ENCODE data around the gene MAP4K2.

- TF ChIP-seq, protein P1, sequence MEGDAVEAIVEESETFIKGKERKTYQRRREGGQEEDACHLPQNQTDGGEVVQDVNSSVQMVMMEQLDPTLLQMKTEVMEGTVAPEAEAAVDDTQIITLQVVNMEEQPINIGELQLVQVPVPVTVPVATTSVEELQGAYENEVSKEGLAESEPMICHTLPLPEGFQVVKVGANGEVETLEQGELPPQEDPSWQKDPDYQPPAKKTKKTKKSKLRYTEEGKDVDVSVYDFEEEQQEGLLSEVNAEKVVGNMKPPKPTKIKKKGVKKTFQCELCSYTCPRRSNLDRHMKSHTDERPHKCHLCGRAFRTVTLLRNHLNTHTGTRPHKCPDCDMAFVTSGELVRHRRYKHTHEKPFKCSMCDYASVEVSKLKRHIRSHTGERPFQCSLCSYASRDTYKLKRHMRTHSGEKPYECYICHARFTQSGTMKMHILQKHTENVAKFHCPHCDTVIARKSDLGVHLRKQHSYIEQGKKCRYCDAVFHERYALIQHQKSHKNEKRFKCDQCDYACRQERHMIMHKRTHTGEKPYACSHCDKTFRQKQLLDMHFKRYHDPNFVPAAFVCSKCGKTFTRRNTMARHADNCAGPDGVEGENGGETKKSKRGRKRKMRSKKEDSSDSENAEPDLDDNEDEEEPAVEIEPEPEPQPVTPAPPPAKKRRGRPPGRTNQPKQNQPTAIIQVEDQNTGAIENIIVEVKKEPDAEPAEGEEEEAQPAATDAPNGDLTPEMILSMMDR (IDR thresholded peaks at IDR 0.05): no peak
- no peak for TF ChIP-seq POLR2A (IDR thresholded peaks at IDR 0.05)
These were observed 3.8 kb downstream of the MAP4K2 start for GRCh38 chr11:64799256-64799622.
